Mesothelial cell of epicardium (in vitro differentiated cells): ENCODE data around the gene IGF2. TPM values are rescaled to one million over a fixed set of nuclear protein-coding genes. Genes with fewer than 3 reads are reported as not detected.

Experiments used
- DNase-seq, 2 experiments: peaks; one replicate each; pipeline ENCODE4 v3.0.0; 2021; ENCODE audit warnings: low spot score in 2 of 2; ENCODE audit not compliant: unreplicated experiment in 2 of 2
- H3K27ac Mint-ChIP-seq: 2 replicates; pipeline ENCODE4 v1.8.0; 2021; ENCODE audit warnings: mixed read lengths
- H3K27me3 Mint-ChIP-seq: 2 replicates; pipeline ENCODE4 v1.8.0; 2021; ENCODE audit warnings: low read depth, mixed read lengths
- H3K36me3 Mint-ChIP-seq: 2 replicates; pipeline ENCODE4 v1.8.0; 2021; ENCODE audit warnings: mixed read lengths
- H3K4me1 Mint-ChIP-seq: 2 replicates; pipeline ENCODE4 v1.8.0; 2021; ENCODE audit warnings: mixed read lengths
- H3K4me3 Mint-ChIP-seq: 2 replicates; pipeline ENCODE4 v1.8.0; 2021; ENCODE audit warnings: mild to moderate bottlenecking, moderate library complexity, mixed read lengths
- H3K9me3 Mint-ChIP-seq: 2 replicates; pipeline ENCODE4 v1.8.0; 2021; ENCODE audit warnings: mixed read lengths
- CTCF ChIP-seq: fragments of 200-600 bp; sonication (generic); IDR thresholded peaks from one replicate; pipeline ENCODE4 v1.5.0; 2021; ENCODE audit warnings: antibody characterized with exemption; ENCODE audit not compliant: unreplicated experiment
- total RNA-seq: library from RNA; stranded (reverse); gene quantifications from 3 replicates; pipeline ENCODE4 v1.2.1, GENCODE V29; 2021

The IGF2 gene
- total RNA-seq, 1 donor from 2014 or later: 3,009 TPM

GRCh38 chr11:2158966-2159365 lies 19.8 kb upstream of the IGF2 start:
- no peak for TF ChIP-seq CTCF
- no peaks in the 10 kb centered on the region for H3K36me3 Mint-ChIP-seq
- H3K27ac Mint-ChIP-seq: no peak overlapping the region
- peaks cover 3% of the 10 kb centered on the region for H3K27me3 Mint-ChIP-seq
- H3K4me3 Mint-ChIP-seq: no peak overlapping the region
- no peaks in the 10 kb centered on the region for H3K9me3 Mint-ChIP-seq
- DNase-seq: no peak
- H3K4me1 Mint-ChIP-seq: no peaks in the 10 kb centered on the region

- no peaks in the 10 kb centered on the region for H3K9me3 Mint-ChIP-seq
- no peaks in the 10 kb centered on the region for H3K4me1 Mint-ChIP-seq
- no peak for DNase-seq
- H3K36me3 Mint-ChIP-seq: no peaks in the 10 kb centered on the region
- no peak overlapping the region for H3K27ac Mint-ChIP-seq
- no peak overlapping the region for H3K4me3 Mint-ChIP-seq
- peaks cover 3% of the 10 kb centered on the region for H3K27me3 Mint-ChIP-seq
- TF ChIP-seq CTCF: no peak
These were observed 19.1 kb upstream of the IGF2 start for GRCh38 chr11:2158296-2158737.

- DNase-seq: no peak
- no peak for TF ChIP-seq CTCF
- Mint-ChIP-seq H3K27ac (no peak overlapping the region), H3K9me3 (no peaks in the 10 kb centered on the region), H3K4me1 (no peaks in the 10 kb centered on the region), H3K27me3 (peaks cover 2% of the 10 kb centered on the region), H3K4me3 (no peak overlapping the region), H3K36me3 (no peaks in the 10 kb centered on the region)
These were observed 18.3 kb upstream of the IGF2 start for GRCh38 chr11:2157294-2158040.

GRCh38 chr11:2156416-2157182 lies 17.4 kb upstream of the IGF2 start:
- no peak overlapping the region for H3K4me3 Mint-ChIP-seq
- DNase-seq: peak; percentile 64 to 86
- H3K9me3 Mint-ChIP-seq: no peaks in the 10 kb centered on the region
- H3K27ac Mint-ChIP-seq: no peak overlapping the region
- no peaks in the 10 kb centered on the region for H3K36me3 Mint-ChIP-seq
- peaks cover 3% of the 10 kb centered on the region for H3K4me1 Mint-ChIP-seq
- peak; percentile 88 for TF ChIP-seq CTCF
- peaks cover 1% of the 10 kb centered on the region for H3K27me3 Mint-ChIP-seq

- Mint-ChIP-seq H3K36me3 (no peaks in the 10 kb centered on the region), H3K4me3 (no peak overlapping the region), H3K4me1 (peaks cover 11% of the 10 kb centered on the region), H3K27me3 (peaks cover 11% of the 10 kb centered on the region), H3K27ac (no peak overlapping the region), H3K9me3 (no peaks in the 10 kb centered on the region)
- no peak for DNase-seq
- no peak for TF ChIP-seq CTCF
These were observed 16.3 kb upstream of the IGF2 start for GRCh38 chr11:2155511-2155910.
